HEK293T (cell line): Measurements from ENCODE around the gene TXN2.
"Not testable (repeated sequence)": the region's sequence is repeated elsewhere in the genome, so short reads cannot be mapped to it uniquely, and the experiment has no call there.

ENCODE experiments used
- CTCF ChIA-PET: fragments of 350-600 bp; formaldehyde crosslinking; extraction: SDS; loops from one replicate; lab custom pipeline; 2021; ENCODE audit warnings: antibody characterized with exemption, inconsistent platforms; lab: Yijun Ruan, JAX
- POLR2A ChIA-PET: fragments of 350-600 bp; formaldehyde crosslinking; extraction: SDS; loops from one replicate; lab custom pipeline; 2020; ENCODE audit warnings: antibody characterized with exemption, inconsistent platforms; lab: Yijun Ruan, JAX
- DNase-seq: peaks from one replicate; pipeline ENCODE4 v3.0.0; 2012; ENCODE audit warnings: mixed read lengths; ENCODE audit errors: extremely low spot score
- ARNT ChIP-seq: fragments of 450-650 bp; IDR thresholded peaks from 2 replicates; pipeline ENCODE4 v1.6.1; 2017; ENCODE audit warnings: mild to moderate bottlenecking
- BHLHE40 ChIP-seq: fragments of 450-650 bp; IDR thresholded peaks from 2 replicates; pipeline ENCODE4 v1.6.1; 2016; ENCODE audit warnings: mild to moderate bottlenecking, moderate library complexity, borderline replicate concordance
- CTBP1 ChIP-seq: fragments of 450-650 bp; IDR thresholded peaks from 2 replicates; pipeline ENCODE4 v1.6.1; 2016; ENCODE audit warnings: borderline replicate concordance
- ELF4 ChIP-seq: fragments of 450-650 bp; IDR thresholded peaks from 2 replicates; pipeline ENCODE4 v1.6.1; 2017; ENCODE audit warnings: antibody characterized with exemption
- FOXA1 ChIP-seq: fragments of 450-650 bp; IDR thresholded peaks from 2 replicates; pipeline ENCODE4 v1.6.1; 2016; ENCODE audit warnings: mild to moderate bottlenecking
- FOXK2 ChIP-seq: fragments of 450-650 bp; IDR thresholded peaks from 2 replicates; pipeline ENCODE4 v1.6.1; 2016; ENCODE audit warnings: mild to moderate bottlenecking
- FOXM1 ChIP-seq: fragments of 450-650 bp; IDR thresholded peaks from 2 replicates; pipeline ENCODE4 v1.6.1; 2017; ENCODE audit warnings: mild to moderate bottlenecking, borderline replicate concordance
- HDGF ChIP-seq: fragments of 450-650 bp; IDR thresholded peaks from 2 replicates; pipeline ENCODE4 v1.6.1; 2017; ENCODE audit warnings: antibody characterized with exemption, borderline replicate concordance
- L3MBTL2 ChIP-seq: fragments of 450-650 bp; conservative IDR thresholded peaks from 2 replicates; pipeline ENCODE4 v1.6.1; 2016; ENCODE audit warnings: mild to moderate bottlenecking
- LEF1 ChIP-seq: fragments of 450-650 bp; IDR thresholded peaks from 2 replicates; pipeline ENCODE4 v1.6.1; 2017; ENCODE audit warnings: mild to moderate bottlenecking, borderline replicate concordance
- NFRKB ChIP-seq: fragments of 450-650 bp; IDR thresholded peaks from 2 replicates; pipeline ENCODE4 v1.6.1; 2016; ENCODE audit warnings: mild to moderate bottlenecking, moderate library complexity
- SP1 ChIP-seq: fragments of 450-650 bp; IDR thresholded peaks from 2 replicates; pipeline ENCODE4 v1.6.1; 2017
- SUZ12 ChIP-seq: fragments of 450-650 bp; IDR thresholded peaks from 2 replicates; pipeline ENCODE4 v1.6.1; 2016; ENCODE audit warnings: mild to moderate bottlenecking
- TARDBP ChIP-seq: fragments of 450-650 bp; IDR thresholded peaks from 2 replicates; pipeline ENCODE4 v1.6.1; 2016
- ZNF384 ChIP-seq: fragments of 450-650 bp; IDR thresholded peaks from 2 replicates; pipeline ENCODE4 v1.6.1; 2016
- TF ChIP-seq, protein P1 (sequence below): fragments of 450-650 bp; IDR thresholded peaks from 2 replicates; pipeline ENCODE4 v1.6.1; 2016

Gene TXN2

DNA sequence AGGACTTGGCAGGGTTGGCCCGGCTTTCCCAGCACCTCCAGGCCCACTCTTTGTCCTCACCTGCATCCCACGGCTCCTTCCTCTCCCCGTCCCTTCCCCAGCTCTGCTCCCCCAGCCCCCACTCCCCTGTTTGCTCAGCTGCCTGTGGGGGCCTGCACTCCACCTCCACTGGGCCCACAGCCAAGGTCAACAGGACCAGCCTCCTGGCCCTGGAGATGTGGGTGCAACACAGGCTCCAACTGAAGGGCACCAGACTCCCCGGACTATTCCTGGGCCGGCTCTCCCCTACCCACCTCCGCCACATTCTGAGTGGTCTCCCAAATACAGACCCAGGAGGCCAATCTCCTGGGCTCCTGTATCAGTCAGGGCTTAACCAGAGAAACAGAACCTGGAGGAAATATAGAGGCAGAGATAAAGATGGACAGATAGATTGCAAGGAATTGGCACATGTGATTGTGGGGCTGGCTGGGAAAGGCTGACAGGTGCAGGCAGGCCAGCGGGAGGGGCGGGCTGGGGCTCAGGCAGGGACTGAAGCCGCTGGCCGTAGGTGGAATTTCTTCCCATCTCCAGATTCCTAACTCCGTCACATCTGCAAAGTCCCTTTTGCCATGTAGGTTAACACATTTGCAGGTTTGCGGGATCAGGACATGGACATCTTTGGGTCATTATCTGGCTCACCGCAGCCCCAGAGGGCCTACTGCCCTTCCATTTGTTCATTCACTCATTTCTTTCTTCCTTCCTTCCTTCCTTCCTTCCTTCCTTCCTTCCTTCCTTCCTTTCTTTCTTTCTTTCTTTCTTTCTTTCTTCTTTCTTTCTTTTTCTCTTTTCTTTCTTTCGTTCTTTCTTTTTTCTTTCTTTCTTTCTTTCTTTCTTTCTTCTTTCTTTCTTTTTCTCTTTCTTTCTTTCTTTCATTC, 47.9 kb downstream of the TXN2 start:
- ChIA-PET POLR2A (interaction anchor here (1.0 kb wide), 1 partner anchor 23 kb away, joined by 4 read pairs; no protein-coding TSS in a partner anchor), CTCF (no interaction called here)
- no peak for DNase-seq
- TF ChIP-seq, protein P1, sequence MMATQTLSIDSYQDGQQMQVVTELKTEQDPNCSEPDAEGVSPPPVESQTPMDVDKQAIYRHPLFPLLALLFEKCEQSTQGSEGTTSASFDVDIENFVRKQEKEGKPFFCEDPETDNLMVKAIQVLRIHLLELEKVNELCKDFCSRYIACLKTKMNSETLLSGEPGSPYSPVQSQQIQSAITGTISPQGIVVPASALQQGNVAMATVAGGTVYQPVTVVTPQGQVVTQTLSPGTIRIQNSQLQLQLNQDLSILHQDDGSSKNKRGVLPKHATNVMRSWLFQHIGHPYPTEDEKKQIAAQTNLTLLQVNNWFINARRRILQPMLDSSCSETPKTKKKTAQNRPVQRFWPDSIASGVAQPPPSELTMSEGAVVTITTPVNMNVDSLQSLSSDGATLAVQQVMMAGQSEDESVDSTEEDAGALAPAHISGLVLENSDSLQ: no peak

DNA sequence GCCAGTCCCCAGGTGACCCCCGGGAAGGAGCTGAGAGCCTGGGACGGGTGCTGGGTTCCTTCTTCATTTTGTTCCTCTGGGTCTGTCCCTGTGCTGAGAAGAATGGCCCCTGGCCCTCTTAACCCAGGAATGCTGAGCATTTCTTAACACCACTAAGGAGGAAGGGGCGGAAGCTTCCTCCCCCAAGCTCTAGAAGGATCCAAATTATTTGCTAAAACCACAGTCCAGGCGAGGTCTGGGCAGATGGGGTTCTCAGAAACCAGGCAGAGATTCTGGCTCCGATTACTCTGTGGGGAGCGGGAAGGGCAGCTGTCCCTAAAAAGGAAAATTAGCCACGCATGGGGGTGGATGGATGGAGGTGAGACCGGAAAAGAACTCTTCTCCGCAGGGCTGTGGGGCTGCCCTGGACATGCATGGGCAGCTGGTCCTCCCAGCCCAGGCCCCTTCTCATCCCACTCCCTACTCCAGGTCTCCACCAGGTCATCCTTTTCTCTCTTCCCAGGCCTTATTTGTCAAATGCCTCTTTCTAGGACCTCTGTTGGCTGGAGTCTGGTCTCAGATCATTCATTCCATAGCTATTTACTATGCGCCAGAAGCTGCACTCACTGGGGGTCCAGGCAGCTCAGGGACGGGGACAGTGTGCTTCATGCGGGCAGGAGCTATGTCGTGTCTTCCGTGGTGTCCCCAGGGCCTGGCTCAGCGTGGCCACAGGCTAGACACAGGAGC, 48.7 kb downstream of the TXN2 start:
- ChIA-PET CTCF (interaction anchor here (0.6 kb wide), 1 partner anchor 1212 kb away, joined by 3 read pairs; no protein-coding TSS in a partner anchor), POLR2A (interaction anchor here (0.6 to 1.0 kb wide), 2 partner anchors 22 to 24 kb away, joined by 3 to 4 read pairs; no protein-coding TSS in a partner anchor)
- TF ChIP-seq FOXK2: no peak
- TF ChIP-seq CTBP1: no peak
- no peak for TF ChIP-seq FOXA1
- no peak for TF ChIP-seq LEF1

DNA sequence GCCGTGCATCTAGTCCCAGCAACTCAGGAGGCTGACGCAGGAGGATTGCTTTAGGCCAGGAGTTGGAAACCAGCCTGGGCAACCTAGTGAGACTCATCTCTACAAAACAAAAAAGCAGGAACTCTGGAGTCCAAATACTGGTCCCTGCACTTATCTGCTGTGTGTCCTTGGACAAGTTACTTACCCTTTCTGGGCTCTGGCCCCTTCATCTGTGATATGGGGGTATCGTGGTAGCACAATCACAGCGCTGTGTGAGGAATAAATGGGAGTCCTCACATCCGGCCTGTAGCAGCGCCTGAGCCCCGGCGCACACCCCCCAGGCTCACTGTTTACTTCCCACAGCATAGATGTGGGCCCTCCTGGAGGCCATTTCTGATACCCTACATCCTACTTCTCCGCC, 49.5 kb downstream of the TXN2 start:
- ChIA-PET POLR2A (no interaction called here), CTCF (no interaction called here)
- no peak for DNase-seq
- TF ChIP-seq ZNF384 (no peak), BHLHE40 (no peak), FOXA1 (no peak), SUZ12 (no peak), CTBP1 (no peak), HDGF (no peak), ELF4 (no peak), LEF1 (no peak)
- TF ChIP-seq, protein P1: no peak

More for the DNA sequence above, 48.7 kb downstream of the TXN2 start:
- DNase-seq: no peak

DNA sequence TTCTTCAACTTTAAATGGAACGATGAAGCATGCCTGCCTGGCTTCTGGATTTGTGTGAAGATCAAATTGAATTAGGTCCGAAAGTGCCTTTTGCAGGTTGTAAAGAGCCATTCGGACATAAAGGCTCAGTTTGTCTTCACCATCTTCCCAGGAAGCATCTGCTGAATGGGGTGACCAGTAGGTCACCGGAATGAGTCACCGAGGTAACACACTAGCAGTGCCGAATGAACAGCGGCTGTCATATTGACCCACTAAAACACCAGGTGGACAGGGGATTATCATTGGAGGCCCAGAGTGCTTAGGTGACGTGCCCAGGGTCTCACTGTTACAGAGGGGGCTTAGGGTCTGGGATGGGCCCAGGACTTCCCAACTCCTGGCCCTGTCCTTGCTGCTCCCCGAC, 50.6 kb downstream of the TXN2 start:
- POLR2A ChIA-PET: no interaction called here
- no peak for DNase-seq
- TF ChIP-seq SUZ12 (no peak), HDGF (no peak), FOXK2 (no peak), FOXM1 (no peak), FOXA1 (no peak), ELF4 (no peak), L3MBTL2 (no peak), NFRKB (no peak), SP1 (no peak), ARNT (no peak), BHLHE40 (no peak), TARDBP (no peak), LEF1 (no peak), ZNF384 (no peak), CTBP1 (no peak)
- TF ChIP-seq, protein P1: no peak
- CTCF ChIA-PET: no interaction called here

DNA sequence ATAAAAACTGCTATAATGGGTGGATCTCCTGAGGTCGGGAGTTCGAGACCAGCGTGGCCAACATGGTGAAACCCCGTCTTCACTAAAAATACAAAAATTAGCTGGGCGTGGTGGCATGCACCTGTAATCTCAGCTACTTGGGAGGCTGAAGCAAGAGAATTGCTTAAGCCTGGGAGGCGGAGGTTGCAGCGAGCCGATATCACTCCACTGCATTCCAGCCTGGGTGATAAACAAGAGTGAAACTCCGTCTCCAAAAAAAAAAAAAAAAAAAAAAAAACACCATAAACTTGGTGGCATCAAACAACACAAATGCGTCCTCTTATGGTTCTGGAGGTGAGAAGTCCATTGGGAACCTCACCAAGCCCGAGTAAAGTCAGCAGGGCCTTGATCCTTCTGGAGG, 53.5 kb downstream of the TXN2 start:
- POLR2A ChIA-PET, CTCF ChIA-PET: not testable (repeated sequence)

DNA sequence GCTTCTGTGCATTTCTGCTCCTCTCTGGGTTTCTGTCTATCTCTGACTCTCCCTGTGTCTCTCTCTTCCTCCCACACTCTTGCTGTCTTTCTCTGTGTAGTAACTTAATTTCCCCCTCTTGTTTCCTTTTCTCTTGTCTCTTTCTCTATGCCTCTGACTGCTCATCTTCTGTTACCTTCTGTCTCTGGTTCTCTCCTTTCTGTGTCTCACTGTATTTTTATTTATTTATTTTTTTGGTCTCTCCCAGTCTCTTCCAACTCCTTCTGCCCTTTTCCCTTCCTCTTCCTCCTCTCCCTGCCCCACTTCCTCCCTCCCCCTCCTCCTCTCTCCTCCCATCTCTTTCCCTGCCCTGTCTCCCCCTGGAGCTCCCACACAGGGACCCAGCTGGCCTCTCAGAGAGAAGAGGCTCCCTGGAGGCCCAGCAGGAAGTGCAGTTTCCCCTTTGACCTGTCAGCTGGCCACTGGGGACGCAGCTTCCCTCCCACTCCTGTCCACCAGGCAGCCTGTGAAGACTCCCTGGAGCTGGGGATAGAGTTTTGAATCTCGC, 55.4 kb downstream of the TXN2 start:
- TF ChIP-seq CTBP1 (no peak), BHLHE40 (no peak), FOXA1 (no peak), TARDBP (no peak), LEF1 (no peak), ELF4 (no peak), L3MBTL2 (no peak), SUZ12 (no peak), FOXK2 (no peak), NFRKB (no peak), ARNT (no peak), FOXM1 (no peak), HDGF (no peak)
- TF ChIP-seq, protein P1: no peak
- DNase-seq: no peak
- ChIA-PET CTCF (no interaction called here), POLR2A (no interaction called here)

More for the DNA sequence above, 53.5 kb downstream of the TXN2 start:
- DNase-seq: not testable (repeated sequence)
